ENCODE results near the gene ISG15. TPM values are rescaled to one million over a fixed set of nuclear protein-coding genes. Genes with fewer than 3 reads are reported as not detected.

The ISG15 gene
- total and polyA plus RNA-seq, 9 of the 15 experiments (the other 6 are each of a cell fraction or from before 2014, with no cell fraction given) = 0.40 to 58.3 (median 12.2) TPM

GRCh38 chr1:1004780-1005697 is 8.3 kb upstream of the ISG15 start (continued):
- TF ChIP-seq RBM25 (IDR thresholded peaks at IDR 0.05; ENCODE audit: low read depth, low read length, severe bottlenecking) (no peak), SPI1 (IDR thresholded peaks at IDR 0.05; ENCODE audit: borderline replicate concordance, low read depth, low read length) (no peak), RNF2 (IDR thresholded peaks at IDR 0.05) (peak; percentile 49; the same call in 1 of the 2 replicates), FOXK1 (CRISPR knock-in tag; IDR thresholded peaks at IDR 0.05; ENCODE audit: borderline replicate concordance) (no peak), PHB2 (IDR thresholded peaks at IDR 0.05; ENCODE audit: low read depth) (no peak), HMG20B (CRISPR knock-in tag; IDR thresholded peaks at IDR 0.05) (no peak), ZEB2 (IDR thresholded peaks at IDR 0.05) (peak; percentile 55; the same call in 1 of the 2 replicates), CBFA2T3 (IDR thresholded peaks at IDR 0.05) (peak; percentile 87), ZKSCAN3 (CRISPR knock-in tag; IDR thresholded peaks at IDR 0.05) (no peak), NRF1 (conservative IDR thresholded peaks at IDR 0.05 in 1 of 2, IDR thresholded peaks at IDR 0.05 in 1 of 2) (peak in 1 of 2 experiments; percentile 32; a peak in 2 of 4 replicates)
- TF ChIP-seq, protein P1, sequence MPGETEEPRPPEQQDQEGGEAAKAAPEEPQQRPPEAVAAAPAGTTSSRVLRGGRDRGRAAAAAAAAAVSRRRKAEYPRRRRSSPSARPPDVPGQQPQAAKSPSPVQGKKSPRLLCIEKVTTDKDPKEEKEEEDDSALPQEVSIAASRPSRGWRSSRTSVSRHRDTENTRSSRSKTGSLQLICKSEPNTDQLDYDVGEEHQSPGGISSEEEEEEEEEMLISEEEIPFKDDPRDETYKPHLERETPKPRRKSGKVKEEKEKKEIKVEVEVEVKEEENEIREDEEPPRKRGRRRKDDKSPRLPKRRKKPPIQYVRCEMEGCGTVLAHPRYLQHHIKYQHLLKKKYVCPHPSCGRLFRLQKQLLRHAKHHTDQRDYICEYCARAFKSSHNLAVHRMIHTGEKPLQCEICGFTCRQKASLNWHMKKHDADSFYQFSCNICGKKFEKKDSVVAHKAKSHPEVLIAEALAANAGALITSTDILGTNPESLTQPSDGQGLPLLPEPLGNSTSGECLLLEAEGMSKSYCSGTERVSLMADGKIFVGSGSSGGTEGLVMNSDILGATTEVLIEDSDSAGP (CRISPR knock-in tag; IDR thresholded peaks at IDR 0.05) = no peak
- TF ChIP-seq, protein P2, sequence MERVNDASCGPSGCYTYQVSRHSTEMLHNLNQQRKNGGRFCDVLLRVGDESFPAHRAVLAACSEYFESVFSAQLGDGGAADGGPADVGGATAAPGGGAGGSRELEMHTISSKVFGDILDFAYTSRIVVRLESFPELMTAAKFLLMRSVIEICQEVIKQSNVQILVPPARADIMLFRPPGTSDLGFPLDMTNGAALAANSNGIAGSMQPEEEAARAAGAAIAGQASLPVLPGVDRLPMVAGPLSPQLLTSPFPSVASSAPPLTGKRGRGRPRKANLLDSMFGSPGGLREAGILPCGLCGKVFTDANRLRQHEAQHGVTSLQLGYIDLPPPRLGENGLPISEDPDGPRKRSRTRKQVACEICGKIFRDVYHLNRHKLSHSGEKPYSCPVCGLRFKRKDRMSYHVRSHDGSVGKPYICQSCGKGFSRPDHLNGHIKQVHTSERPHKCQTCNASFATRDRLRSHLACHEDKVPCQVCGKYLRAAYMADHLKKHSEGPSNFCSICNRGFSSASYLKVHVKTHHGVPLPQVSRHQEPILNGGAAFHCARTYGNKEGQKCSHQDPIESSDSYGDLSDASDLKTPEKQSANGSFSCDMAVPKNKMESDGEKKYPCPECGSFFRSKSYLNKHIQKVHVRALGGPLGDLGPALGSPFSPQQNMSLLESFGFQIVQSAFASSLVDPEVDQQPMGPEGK (CRISPR knock-in tag; IDR thresholded peaks at IDR 0.05; ENCODE audit: borderline replicate concordance) = no peak
- TF ChIP-seq, protein P3, sequence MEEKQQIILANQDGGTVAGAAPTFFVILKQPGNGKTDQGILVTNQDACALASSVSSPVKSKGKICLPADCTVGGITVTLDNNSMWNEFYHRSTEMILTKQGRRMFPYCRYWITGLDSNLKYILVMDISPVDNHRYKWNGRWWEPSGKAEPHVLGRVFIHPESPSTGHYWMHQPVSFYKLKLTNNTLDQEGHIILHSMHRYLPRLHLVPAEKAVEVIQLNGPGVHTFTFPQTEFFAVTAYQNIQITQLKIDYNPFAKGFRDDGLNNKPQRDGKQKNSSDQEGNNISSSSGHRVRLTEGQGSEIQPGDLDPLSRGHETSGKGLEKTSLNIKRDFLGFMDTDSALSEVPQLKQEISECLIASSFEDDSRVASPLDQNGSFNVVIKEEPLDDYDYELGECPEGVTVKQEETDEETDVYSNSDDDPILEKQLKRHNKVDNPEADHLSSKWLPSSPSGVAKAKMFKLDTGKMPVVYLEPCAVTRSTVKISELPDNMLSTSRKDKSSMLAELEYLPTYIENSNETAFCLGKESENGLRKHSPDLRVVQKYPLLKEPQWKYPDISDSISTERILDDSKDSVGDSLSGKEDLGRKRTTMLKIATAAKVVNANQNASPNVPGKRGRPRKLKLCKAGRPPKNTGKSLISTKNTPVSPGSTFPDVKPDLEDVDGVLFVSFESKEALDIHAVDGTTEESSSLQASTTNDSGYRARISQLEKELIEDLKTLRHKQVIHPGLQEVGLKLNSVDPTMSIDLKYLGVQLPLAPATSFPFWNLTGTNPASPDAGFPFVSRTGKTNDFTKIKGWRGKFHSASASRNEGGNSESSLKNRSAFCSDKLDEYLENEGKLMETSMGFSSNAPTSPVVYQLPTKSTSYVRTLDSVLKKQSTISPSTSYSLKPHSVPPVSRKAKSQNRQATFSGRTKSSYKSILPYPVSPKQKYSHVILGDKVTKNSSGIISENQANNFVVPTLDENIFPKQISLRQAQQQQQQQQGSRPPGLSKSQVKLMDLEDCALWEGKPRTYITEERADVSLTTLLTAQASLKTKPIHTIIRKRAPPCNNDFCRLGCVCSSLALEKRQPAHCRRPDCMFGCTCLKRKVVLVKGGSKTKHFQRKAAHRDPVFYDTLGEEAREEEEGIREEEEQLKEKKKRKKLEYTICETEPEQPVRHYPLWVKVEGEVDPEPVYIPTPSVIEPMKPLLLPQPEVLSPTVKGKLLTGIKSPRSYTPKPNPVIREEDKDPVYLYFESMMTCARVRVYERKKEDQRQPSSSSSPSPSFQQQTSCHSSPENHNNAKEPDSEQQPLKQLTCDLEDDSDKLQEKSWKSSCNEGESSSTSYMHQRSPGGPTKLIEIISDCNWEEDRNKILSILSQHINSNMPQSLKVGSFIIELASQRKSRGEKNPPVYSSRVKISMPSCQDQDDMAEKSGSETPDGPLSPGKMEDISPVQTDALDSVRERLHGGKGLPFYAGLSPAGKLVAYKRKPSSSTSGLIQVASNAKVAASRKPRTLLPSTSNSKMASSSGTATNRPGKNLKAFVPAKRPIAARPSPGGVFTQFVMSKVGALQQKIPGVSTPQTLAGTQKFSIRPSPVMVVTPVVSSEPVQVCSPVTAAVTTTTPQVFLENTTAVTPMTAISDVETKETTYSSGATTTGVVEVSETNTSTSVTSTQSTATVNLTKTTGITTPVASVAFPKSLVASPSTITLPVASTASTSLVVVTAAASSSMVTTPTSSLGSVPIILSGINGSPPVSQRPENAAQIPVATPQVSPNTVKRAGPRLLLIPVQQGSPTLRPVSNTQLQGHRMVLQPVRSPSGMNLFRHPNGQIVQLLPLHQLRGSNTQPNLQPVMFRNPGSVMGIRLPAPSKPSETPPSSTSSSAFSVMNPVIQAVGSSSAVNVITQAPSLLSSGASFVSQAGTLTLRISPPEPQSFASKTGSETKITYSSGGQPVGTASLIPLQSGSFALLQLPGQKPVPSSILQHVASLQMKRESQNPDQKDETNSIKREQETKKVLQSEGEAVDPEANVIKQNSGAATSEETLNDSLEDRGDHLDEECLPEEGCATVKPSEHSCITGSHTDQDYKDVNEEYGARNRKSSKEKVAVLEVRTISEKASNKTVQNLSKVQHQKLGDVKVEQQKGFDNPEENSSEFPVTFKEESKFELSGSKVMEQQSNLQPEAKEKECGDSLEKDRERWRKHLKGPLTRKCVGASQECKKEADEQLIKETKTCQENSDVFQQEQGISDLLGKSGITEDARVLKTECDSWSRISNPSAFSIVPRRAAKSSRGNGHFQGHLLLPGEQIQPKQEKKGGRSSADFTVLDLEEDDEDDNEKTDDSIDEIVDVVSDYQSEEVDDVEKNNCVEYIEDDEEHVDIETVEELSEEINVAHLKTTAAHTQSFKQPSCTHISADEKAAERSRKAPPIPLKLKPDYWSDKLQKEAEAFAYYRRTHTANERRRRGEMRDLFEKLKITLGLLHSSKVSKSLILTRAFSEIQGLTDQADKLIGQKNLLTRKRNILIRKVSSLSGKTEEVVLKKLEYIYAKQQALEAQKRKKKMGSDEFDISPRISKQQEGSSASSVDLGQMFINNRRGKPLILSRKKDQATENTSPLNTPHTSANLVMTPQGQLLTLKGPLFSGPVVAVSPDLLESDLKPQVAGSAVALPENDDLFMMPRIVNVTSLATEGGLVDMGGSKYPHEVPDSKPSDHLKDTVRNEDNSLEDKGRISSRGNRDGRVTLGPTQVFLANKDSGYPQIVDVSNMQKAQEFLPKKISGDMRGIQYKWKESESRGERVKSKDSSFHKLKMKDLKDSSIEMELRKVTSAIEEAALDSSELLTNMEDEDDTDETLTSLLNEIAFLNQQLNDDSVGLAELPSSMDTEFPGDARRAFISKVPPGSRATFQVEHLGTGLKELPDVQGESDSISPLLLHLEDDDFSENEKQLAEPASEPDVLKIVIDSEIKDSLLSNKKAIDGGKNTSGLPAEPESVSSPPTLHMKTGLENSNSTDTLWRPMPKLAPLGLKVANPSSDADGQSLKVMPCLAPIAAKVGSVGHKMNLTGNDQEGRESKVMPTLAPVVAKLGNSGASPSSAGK (IDR thresholded peaks at IDR 0.05) = peak; percentile 54
